Measurements from ENCODE around the gene CRYAB. TPM values are rescaled to one million over a fixed set of nuclear protein-coding genes. Genes with fewer than 3 reads are reported as not detected.

CRYAB gene
- total RNA-seq, 1 donor from 2014 or later: not detected

DNA sequence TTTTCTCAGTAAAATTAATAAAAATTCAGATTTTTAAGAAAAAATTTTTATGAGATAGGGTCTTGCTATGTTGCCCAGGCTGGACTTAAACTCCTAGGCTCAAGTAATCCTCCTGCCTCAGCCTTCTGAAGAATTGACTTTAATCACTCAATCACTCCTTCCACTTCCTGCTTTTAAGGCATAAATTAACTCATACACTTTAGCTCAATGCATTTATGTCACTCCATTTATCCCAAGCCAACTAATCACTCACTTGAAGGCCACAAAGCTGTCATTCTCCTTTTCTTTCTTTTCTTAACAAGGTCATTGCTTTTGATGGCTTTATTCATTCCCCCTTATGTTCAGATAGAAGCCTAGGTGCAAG lies 41.1 kb downstream of the CRYAB start:
- H3K36me3 Mint-ChIP-seq (ENCODE audit: low read depth, unreplicated experiment): peaks cover 17% of the 10 kb centered on the region
- H3K9me3 Mint-ChIP-seq (ENCODE audit: unreplicated experiment): no peaks in the 10 kb centered on the region
- H3K27me3 Mint-ChIP-seq (ENCODE audit: unreplicated experiment): peaks cover 2% of the 10 kb centered on the region
- H3K4me3 Mint-ChIP-seq (ENCODE audit: unreplicated experiment): peak overlapping the region; percentile 97
- TF ChIP-seq, protein P1, sequence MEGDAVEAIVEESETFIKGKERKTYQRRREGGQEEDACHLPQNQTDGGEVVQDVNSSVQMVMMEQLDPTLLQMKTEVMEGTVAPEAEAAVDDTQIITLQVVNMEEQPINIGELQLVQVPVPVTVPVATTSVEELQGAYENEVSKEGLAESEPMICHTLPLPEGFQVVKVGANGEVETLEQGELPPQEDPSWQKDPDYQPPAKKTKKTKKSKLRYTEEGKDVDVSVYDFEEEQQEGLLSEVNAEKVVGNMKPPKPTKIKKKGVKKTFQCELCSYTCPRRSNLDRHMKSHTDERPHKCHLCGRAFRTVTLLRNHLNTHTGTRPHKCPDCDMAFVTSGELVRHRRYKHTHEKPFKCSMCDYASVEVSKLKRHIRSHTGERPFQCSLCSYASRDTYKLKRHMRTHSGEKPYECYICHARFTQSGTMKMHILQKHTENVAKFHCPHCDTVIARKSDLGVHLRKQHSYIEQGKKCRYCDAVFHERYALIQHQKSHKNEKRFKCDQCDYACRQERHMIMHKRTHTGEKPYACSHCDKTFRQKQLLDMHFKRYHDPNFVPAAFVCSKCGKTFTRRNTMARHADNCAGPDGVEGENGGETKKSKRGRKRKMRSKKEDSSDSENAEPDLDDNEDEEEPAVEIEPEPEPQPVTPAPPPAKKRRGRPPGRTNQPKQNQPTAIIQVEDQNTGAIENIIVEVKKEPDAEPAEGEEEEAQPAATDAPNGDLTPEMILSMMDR (IDR thresholded peaks at IDR 0.05; ENCODE audit: unreplicated experiment): no peak
- H3K27ac Mint-ChIP-seq (ENCODE audit: unreplicated experiment): no peak overlapping the region
- DNase-seq (ENCODE audit: low spot score): no peak
- peaks cover 5% of the 10 kb centered on the region for H3K4me1 Mint-ChIP-seq (ENCODE audit: unreplicated experiment)

DNA sequence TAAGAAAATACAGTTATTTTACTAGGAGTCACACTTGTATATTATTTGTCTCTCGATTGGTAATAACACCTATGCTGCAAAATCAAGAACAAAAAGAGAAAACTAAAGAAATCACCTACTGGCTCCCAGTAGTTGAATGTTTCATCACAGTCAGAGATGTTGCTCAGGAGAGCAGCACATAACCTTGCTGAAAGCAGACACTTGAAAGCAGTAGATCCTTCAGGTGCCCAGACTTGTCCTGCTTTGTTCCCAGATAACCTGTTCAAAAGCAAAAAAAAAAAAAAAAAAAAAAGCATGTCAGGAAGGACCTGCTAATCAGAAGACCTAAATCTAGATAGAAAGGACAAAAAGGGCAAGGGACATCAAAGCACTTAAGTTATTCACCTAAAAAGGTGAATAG lies 41.5 kb downstream of the CRYAB start:
- Mint-ChIP-seq H3K4me3 (ENCODE audit: unreplicated experiment) (no peak overlapping the region), H3K27ac (ENCODE audit: unreplicated experiment) (no peak overlapping the region), H3K9me3 (ENCODE audit: unreplicated experiment) (no peaks in the 10 kb centered on the region), H3K4me1 (ENCODE audit: unreplicated experiment) (peaks cover 5% of the 10 kb centered on the region), H3K36me3 (ENCODE audit: low read depth, unreplicated experiment) (peaks cover 17% of the 10 kb centered on the region), H3K27me3 (ENCODE audit: unreplicated experiment) (peaks cover 2% of the 10 kb centered on the region)
- TF ChIP-seq, protein P1 (IDR thresholded peaks at IDR 0.05; ENCODE audit: unreplicated experiment): no peak
- DNase-seq (ENCODE audit: low spot score): no peak

DNA sequence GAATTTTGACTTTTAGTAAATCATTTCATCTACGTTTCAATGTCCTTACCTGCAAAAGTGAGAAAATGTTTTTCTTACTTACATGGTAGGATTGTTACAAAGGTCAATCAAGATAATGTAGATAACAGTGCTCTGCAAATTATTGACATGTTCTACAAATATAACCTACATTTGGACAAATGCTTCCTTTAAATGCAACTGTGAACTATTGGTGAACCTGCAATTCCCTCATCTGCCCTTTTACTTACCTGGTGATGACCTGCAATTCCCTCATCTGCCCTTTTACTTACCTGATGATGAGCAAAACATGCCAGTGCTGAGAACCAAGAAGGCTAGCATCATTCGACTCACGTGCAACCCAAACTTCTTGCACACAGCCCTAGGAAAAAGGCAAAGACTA lies 51.3 kb downstream of the CRYAB start:
- no peaks in the 10 kb centered on the region for H3K4me1 Mint-ChIP-seq (ENCODE audit: unreplicated experiment)
- no peaks in the 10 kb centered on the region for H3K9me3 Mint-ChIP-seq (ENCODE audit: unreplicated experiment)
- no peak overlapping the region for H3K4me3 Mint-ChIP-seq (ENCODE audit: unreplicated experiment)
- H3K36me3 Mint-ChIP-seq (ENCODE audit: low read depth, unreplicated experiment): peaks cover 6% of the 10 kb centered on the region
- TF ChIP-seq, protein P1 (IDR thresholded peaks at IDR 0.05; ENCODE audit: unreplicated experiment): no peak
- H3K27ac Mint-ChIP-seq (ENCODE audit: unreplicated experiment): no peak overlapping the region
- no peaks in the 10 kb centered on the region for H3K27me3 Mint-ChIP-seq (ENCODE audit: unreplicated experiment)
- DNase-seq (ENCODE audit: low spot score): no peak

Other genes starting within 250 kb of the CRYAB start
- 38.5 TPM for gene PPP2R1B, start 145.4 kb downstream of the CRYAB start, total RNA-seq (ENCODE audit: unreplicated experiment)
- gene ALG9, start 40.2 kb downstream of the CRYAB start, total RNA-seq (ENCODE audit: unreplicated experiment): 35.8 TPM
- gene FDXACB1, start 32.6 kb downstream of the CRYAB start, total RNA-seq (ENCODE audit: unreplicated experiment): 1.4 TPM
- gene CFAP68, start 32.2 kb downstream of the CRYAB start, total RNA-seq (ENCODE audit: unreplicated experiment): 35.6 TPM
- gene HSPB2, start 964 bp upstream of the CRYAB start, total RNA-seq (ENCODE audit: unreplicated experiment): not detected
- 2.8 TPM for gene C11orf52, start 7.1 kb upstream of the CRYAB start, total RNA-seq (ENCODE audit: unreplicated experiment)
- 6.2 TPM for gene DIXDC1, start 25.6 kb upstream of the CRYAB start, total RNA-seq (ENCODE audit: unreplicated experiment)
- 28.2 TPM for gene DLAT, start 113.6 kb upstream of the CRYAB start, total RNA-seq (ENCODE audit: unreplicated experiment)
- 2.5 TPM for gene PIH1D2, start 162.2 kb upstream of the CRYAB start, total RNA-seq (ENCODE audit: unreplicated experiment)
- 21.8 TPM for gene NKAPD1, start 162.5 kb upstream of the CRYAB start, total RNA-seq (ENCODE audit: unreplicated experiment)
- 49.6 TPM for gene TIMM8B, start 175.0 kb upstream of the CRYAB start, total RNA-seq (ENCODE audit: unreplicated experiment)
- gene SDHD, start 175.1 kb upstream of the CRYAB start, total RNA-seq (ENCODE audit: unreplicated experiment): 43.0 TPM

All from endothelial cell (in vitro differentiated cells).